ENCODE results near the gene STK24.

The STK24 gene

DNA sequence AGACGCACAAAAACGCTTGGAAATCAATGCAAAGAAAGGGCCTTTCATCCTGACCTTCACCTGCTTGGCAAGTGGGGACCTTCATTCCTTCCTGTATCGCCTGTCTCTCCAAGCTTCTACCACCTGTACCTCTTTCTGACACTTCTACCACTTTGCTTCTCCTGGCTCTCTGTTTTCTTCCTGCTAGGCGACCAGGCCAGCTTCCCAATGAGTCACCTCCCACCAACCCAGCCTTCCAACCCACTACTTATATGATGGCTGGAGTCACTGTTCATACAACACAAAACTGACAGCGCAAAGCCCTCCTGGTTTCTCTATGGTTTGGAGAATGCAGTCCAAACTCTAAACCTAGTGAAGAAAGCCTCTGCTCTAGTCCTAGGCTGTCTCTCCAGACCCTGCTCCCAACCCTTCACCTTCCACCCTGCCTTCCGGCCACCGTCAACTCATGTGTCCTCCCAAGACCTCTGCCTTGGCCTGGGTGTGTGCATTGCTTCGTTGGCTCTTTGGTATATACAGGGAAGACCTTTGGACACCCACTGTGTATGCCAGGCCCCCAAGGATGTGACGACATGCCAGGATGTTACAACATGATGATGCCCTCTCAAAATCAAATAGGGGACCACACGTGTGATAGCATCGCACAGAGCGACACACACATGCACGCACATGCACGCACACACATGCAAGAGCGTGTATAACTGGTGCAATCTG is 148.5 kb downstream of the STK24 start:
- TF ChIP-seq, protein P1, sequence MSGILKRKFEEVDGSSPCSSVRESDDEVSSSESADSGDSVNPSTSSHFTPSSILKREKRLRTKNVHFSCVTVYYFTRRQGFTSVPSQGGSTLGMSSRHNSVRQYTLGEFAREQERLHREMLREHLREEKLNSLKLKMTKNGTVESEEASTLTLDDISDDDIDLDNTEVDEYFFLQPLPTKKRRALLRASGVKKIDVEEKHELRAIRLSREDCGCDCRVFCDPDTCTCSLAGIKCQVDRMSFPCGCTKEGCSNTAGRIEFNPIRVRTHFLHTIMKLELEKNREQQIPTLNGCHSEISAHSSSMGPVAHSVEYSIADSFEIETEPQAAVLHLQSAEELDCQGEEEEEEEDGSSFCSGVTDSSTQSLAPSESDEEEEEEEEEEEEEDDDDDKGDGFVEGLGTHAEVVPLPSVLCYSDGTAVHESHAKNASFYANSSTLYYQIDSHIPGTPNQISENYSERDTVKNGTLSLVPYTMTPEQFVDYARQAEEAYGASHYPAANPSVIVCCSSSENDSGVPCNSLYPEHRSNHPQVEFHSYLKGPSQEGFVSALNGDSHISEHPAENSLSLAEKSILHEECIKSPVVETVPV (CRISPR knock-in tag; IDR thresholded peaks at IDR 0.05) = no peak
- no peak for TF ChIP-seq ZC3H10 (CRISPR knock-in tag; IDR thresholded peaks at IDR 0.05)
- TF ChIP-seq ZFP30 (CRISPR knock-in tag; IDR thresholded peaks at IDR 0.05) = no peak
- TF ChIP-seq, protein P2, sequence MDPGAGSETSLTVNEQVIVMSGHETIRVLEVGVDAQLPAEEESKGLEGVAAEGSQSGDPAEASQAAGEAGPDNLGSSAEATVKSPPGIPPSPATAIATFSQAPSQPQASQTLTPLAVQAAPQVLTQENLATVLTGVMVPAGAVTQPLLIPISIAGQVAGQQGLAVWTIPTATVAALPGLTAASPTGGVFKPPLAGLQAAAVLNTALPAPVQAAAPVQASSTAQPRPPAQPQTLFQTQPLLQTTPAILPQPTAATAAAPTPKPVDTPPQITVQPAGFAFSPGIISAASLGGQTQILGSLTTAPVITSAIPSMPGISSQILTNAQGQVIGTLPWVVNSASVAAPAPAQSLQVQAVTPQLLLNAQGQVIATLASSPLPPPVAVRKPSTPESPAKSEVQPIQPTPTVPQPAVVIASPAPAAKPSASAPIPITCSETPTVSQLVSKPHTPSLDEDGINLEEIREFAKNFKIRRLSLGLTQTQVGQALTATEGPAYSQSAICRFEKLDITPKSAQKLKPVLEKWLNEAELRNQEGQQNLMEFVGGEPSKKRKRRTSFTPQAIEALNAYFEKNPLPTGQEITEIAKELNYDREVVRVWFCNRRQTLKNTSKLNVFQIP (CRISPR knock-in tag; IDR thresholded peaks at IDR 0.05; ENCODE audit: borderline replicate concordance, low read depth) = no peak
- TF ChIP-seq, protein P3, sequence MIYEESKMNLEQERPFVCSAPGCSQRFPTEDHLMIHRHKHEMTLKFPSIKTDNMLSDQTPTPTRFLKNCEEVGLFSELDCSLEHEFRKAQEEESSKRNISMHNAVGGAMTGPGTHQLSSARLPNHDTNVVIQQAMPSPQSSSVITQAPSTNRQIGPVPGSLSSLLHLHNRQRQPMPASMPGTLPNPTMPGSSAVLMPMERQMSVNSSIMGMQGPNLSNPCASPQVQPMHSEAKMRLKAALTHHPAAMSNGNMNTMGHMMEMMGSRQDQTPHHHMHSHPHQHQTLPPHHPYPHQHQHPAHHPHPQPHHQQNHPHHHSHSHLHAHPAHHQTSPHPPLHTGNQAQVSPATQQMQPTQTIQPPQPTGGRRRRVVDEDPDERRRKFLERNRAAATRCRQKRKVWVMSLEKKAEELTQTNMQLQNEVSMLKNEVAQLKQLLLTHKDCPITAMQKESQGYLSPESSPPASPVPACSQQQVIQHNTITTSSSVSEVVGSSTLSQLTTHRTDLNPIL (CRISPR knock-in tag; IDR thresholded peaks at IDR 0.05; ENCODE audit: low read depth) = no peak
- no peak for TF ChIP-seq CSDC2 (CRISPR knock-in tag; IDR thresholded peaks at IDR 0.05)
- TF ChIP-seq ZFP3 (CRISPR knock-in tag; IDR thresholded peaks at IDR 0.05) = no peak
- no peak for TF ChIP-seq OSR1 (CRISPR knock-in tag; IDR thresholded peaks at IDR 0.05)
- no peak for TF ChIP-seq ZNF565 (CRISPR knock-in tag; conservative IDR thresholded peaks at IDR 0.05; ENCODE audit: low read depth)
- TF ChIP-seq GLIS3 (CRISPR knock-in tag; IDR thresholded peaks at IDR 0.05) = no peak
- TF ChIP-seq SNAI2 (CRISPR knock-in tag; IDR thresholded peaks at IDR 0.05) = no peak
- TF ChIP-seq TCF4 (CRISPR knock-in tag; IDR thresholded peaks at IDR 0.05; ENCODE audit: borderline replicate concordance) = no peak
- no peak for TF ChIP-seq PPARA (CRISPR knock-in tag; IDR thresholded peaks at IDR 0.05; ENCODE audit: borderline replicate concordance)
- TF ChIP-seq ESRRG (CRISPR knock-in tag; IDR thresholded peaks at IDR 0.05) = no peak
- ATAC-seq = no peak

DNA sequence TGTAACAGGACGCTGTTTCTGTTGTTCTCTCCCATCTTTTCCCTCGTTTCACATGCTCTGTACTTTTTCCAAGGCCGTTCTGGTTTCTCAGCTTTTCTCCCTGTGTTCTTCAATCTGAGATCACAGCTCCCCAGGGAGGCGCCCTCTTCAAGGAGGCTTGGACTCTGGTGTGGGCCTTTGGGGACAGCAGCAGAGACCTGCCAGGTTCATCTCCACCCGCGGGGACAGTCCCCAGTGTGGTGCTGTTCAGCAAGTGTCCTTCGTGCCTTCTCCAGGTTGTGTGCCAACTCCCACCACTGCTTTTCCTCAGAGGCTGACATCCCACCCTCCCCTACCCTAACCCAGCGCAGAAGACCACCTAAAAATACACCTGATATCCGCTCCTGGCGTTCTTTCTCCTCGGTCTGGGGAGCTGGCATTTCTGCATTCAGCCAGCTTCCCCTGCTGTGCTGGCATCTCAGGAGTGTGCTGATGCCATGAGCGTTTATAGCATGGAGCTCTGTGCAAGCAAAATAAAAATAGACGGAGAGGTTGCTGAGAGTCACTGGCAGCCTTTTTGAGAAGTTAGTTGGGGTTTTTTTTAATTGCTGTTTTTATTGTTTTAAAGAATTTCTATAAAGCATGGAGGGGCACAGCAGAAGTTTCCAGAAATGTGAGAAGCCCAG is 149.4 kb downstream of the STK24 start:
- no peak for TF ChIP-seq ZNF70 (CRISPR knock-in tag; IDR thresholded peaks at IDR 0.05)
- TF ChIP-seq TCF4 (CRISPR knock-in tag; IDR thresholded peaks at IDR 0.05; ENCODE audit: borderline replicate concordance) = no peak
- TF ChIP-seq CSDC2 (CRISPR knock-in tag; IDR thresholded peaks at IDR 0.05) = no peak
- TF ChIP-seq, protein P4, sequence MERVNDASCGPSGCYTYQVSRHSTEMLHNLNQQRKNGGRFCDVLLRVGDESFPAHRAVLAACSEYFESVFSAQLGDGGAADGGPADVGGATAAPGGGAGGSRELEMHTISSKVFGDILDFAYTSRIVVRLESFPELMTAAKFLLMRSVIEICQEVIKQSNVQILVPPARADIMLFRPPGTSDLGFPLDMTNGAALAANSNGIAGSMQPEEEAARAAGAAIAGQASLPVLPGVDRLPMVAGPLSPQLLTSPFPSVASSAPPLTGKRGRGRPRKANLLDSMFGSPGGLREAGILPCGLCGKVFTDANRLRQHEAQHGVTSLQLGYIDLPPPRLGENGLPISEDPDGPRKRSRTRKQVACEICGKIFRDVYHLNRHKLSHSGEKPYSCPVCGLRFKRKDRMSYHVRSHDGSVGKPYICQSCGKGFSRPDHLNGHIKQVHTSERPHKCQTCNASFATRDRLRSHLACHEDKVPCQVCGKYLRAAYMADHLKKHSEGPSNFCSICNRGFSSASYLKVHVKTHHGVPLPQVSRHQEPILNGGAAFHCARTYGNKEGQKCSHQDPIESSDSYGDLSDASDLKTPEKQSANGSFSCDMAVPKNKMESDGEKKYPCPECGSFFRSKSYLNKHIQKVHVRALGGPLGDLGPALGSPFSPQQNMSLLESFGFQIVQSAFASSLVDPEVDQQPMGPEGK (CRISPR knock-in tag; IDR thresholded peaks at IDR 0.05; ENCODE audit: borderline replicate concordance) = no peak
- TF ChIP-seq, protein P5, sequence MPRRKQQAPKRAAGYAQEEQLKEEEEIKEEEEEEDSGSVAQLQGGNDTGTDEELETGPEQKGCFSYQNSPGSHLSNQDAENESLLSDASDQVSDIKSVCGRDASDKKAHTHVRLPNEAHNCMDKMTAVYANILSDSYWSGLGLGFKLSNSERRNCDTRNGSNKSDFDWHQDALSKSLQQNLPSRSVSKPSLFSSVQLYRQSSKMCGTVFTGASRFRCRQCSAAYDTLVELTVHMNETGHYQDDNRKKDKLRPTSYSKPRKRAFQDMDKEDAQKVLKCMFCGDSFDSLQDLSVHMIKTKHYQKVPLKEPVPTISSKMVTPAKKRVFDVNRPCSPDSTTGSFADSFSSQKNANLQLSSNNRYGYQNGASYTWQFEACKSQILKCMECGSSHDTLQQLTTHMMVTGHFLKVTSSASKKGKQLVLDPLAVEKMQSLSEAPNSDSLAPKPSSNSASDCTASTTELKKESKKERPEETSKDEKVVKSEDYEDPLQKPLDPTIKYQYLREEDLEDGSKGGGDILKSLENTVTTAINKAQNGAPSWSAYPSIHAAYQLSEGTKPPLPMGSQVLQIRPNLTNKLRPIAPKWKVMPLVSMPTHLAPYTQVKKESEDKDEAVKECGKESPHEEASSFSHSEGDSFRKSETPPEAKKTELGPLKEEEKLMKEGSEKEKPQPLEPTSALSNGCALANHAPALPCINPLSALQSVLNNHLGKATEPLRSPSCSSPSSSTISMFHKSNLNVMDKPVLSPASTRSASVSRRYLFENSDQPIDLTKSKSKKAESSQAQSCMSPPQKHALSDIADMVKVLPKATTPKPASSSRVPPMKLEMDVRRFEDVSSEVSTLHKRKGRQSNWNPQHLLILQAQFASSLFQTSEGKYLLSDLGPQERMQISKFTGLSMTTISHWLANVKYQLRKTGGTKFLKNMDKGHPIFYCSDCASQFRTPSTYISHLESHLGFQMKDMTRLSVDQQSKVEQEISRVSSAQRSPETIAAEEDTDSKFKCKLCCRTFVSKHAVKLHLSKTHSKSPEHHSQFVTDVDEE (CRISPR knock-in tag; IDR thresholded peaks at IDR 0.05) = no peak
- TF ChIP-seq, protein P3 (CRISPR knock-in tag; IDR thresholded peaks at IDR 0.05; ENCODE audit: low read depth) = no peak
- no peak for TF ChIP-seq ZC3H10 (CRISPR knock-in tag; IDR thresholded peaks at IDR 0.05)
- TF ChIP-seq GLIS3 (CRISPR knock-in tag; IDR thresholded peaks at IDR 0.05) = no peak
- no peak for TF ChIP-seq RARB (CRISPR knock-in tag; IDR thresholded peaks at IDR 0.05)
- ATAC-seq = no peak
